ENCODE results near the gene ANGPTL7.
A peak's percentile ranks its signal among the peaks of the same experiment; 100 is the strongest.
"Not testable (repeated sequence)": the region's sequence is repeated elsewhere in the genome, so short reads cannot be mapped to it uniquely, and the experiment has no call there.

Gene ANGPTL7

GRCh38 chr1:11188858-11189451 is at the start of gene ANGPTL7:
Gene ANGPTL7 (plus strand): TSS chr1:11189355. CDS start chr1:11189580, 225 bp downstream.
- DNase-seq (ENCODE audit: low spot score) = peak; percentile 33

GRCh38 chr1:11142618-11143391 is 46.4 kb upstream of the ANGPTL7 start:
- no peak for DNase-seq (ENCODE audit: low spot score)

GRCh38 chr1:11143401-11143800 is 45.8 kb upstream of the ANGPTL7 start:
- DNase-seq (ENCODE audit: low spot score) = no peak

- no peak for DNase-seq (ENCODE audit: low spot score)
Measured at GRCh38 chr1:11143907-11144306, 45.2 kb upstream of the ANGPTL7 start.

GRCh38 chr1:11144570-11145256 is 44.4 kb upstream of the ANGPTL7 start:
- no peak for DNase-seq (ENCODE audit: low spot score)

GRCh38 chr1:11145741-11146140 is 43.4 kb upstream of the ANGPTL7 start:
- no peak for DNase-seq (ENCODE audit: low spot score)

- DNase-seq (ENCODE audit: low spot score) = no peak
Measured at GRCh38 chr1:11147197-11147770, 41.9 kb upstream of the ANGPTL7 start.

GRCh38 chr1:11150326-11150725 is 38.8 kb upstream of the ANGPTL7 start:
- no peak for DNase-seq (ENCODE audit: low spot score)

- no peak for DNase-seq (ENCODE audit: low spot score)
Measured at GRCh38 chr1:11151114-11151513, 38.0 kb upstream of the ANGPTL7 start.

- DNase-seq (ENCODE audit: low spot score) = no peak
Measured at GRCh38 chr1:11151826-11152612, 37.1 kb upstream of the ANGPTL7 start.

GRCh38 chr1:11152755-11153154 is 36.4 kb upstream of the ANGPTL7 start:
- DNase-seq (ENCODE audit: low spot score) = no peak

- no peak for DNase-seq (ENCODE audit: low spot score)
Measured at GRCh38 chr1:11153184-11153583, 36.0 kb upstream of the ANGPTL7 start.

- no peak for DNase-seq (ENCODE audit: low spot score)
Measured at GRCh38 chr1:11156441-11156840, 32.7 kb upstream of the ANGPTL7 start.

GRCh38 chr1:11156963-11157362 is 32.2 kb upstream of the ANGPTL7 start:
- DNase-seq (ENCODE audit: low spot score) = no peak

GRCh38 chr1:11157394-11157793 is 31.8 kb upstream of the ANGPTL7 start:
- no peak for DNase-seq (ENCODE audit: low spot score)

GRCh38 chr1:11157867-11158266 is 31.3 kb upstream of the ANGPTL7 start:
- DNase-seq (ENCODE audit: low spot score) = no peak

GRCh38 chr1:11158291-11158690 is 30.9 kb upstream of the ANGPTL7 start:
- no peak for DNase-seq (ENCODE audit: low spot score)

GRCh38 chr1:11158720-11159321 is 30.3 kb upstream of the ANGPTL7 start:
- DNase-seq (ENCODE audit: low spot score) = no peak

GRCh38 chr1:11162752-11163151 is 26.4 kb upstream of the ANGPTL7 start:
- DNase-seq (ENCODE audit: low spot score) = not testable (repeated sequence)

GRCh38 chr1:11166744-11167143 is 22.4 kb upstream of the ANGPTL7 start:
- not testable (repeated sequence) for DNase-seq (ENCODE audit: low spot score)

- DNase-seq (ENCODE audit: low spot score) = no peak
Measured at GRCh38 chr1:11168731-11169130, 20.4 kb upstream of the ANGPTL7 start.

- DNase-seq (ENCODE audit: low spot score) = no peak
Measured at GRCh38 chr1:11169202-11169601, 20.0 kb upstream of the ANGPTL7 start.

All from iPS-NIHi11 (cell line).